ENCODE data around the gene REL.

Gene REL

GRCh38 chr2:60938301-60938700 lies 56.9 kb downstream of the REL start:
- intact Hi-C loops (cut with DNase I; ENCODE audit: low total_unique reads) = no loop called here
- TF ChIP-seq CTCF (IDR thresholded peaks at IDR 0.05) = no peak

GRCh38 chr2:60939622-60940021 lies 58.2 kb downstream of the REL start:
- no peak overlapping the region for H3K4me3 ChIP-seq
- no peaks in the 10 kb centered on the region for H3K9me3 ChIP-seq
- intact Hi-C loops (cut with DNase I; ENCODE audit: low total_unique reads) = no loop called here
- no peak overlapping the region for H3K27ac ChIP-seq
- peaks cover 0 to 20% (median 9%) of the 10 kb centered on the region in 3 donors for H3K36me3 ChIP-seq
- H3K4me1 ChIP-seq = no peaks in the 10 kb centered on the region
- no peaks in the 10 kb centered on the region for H3K27me3 ChIP-seq
- no peak for DNase-seq
- TF ChIP-seq CTCF (IDR thresholded peaks at IDR 0.05) = no peak

More at GRCh38 chr2:60938301-60938700, 56.9 kb downstream of the REL start:
- Histone ChIP-seq H3K36me3 (peaks cover 0 to 10% (median 9%) of the 10 kb centered on the region in 3 donors), H3K27me3 (no peaks in the 10 kb centered on the region), H3K4me3 (no peak overlapping the region), H3K9me3 (no peaks in the 10 kb centered on the region), H3K27ac (no peak overlapping the region), H3K4me1 (no peaks in the 10 kb centered on the region)
- DNase-seq = no peak

- H3K27me3 ChIP-seq = no peaks in the 10 kb centered on the region
- no peak for DNase-seq
- H3K27ac ChIP-seq = no peak overlapping the region
- no peaks in the 10 kb centered on the region for H3K9me3 ChIP-seq
- peaks cover 0 to 37% (median 0%) of the 10 kb centered on the region in 3 donors for H3K36me3 ChIP-seq
- H3K4me1 ChIP-seq = no peaks in the 10 kb centered on the region
- no peak overlapping the region for H3K4me3 ChIP-seq
- no peak for TF ChIP-seq CTCF (IDR thresholded peaks at IDR 0.05)
- intact Hi-C loops (cut with DNase I; ENCODE audit: low total_unique reads) = no loop called here
Observed at GRCh38 chr2:60945341-60945740, 64.0 kb downstream of the REL start.

GRCh38 chr2:60947056-60947455 lies 65.7 kb downstream of the REL start:
- Histone ChIP-seq H3K9me3 (no peaks in the 10 kb centered on the region), H3K36me3 (peaks cover 0 to 37% (median 0%) of the 10 kb centered on the region in 3 donors), H3K4me1 (no peaks in the 10 kb centered on the region), H3K27me3 (no peaks in the 10 kb centered on the region), H3K4me3 (no peak overlapping the region), H3K27ac (no peak overlapping the region)
- TF ChIP-seq CTCF (IDR thresholded peaks at IDR 0.05) = no peak
- DNase-seq = no peak
- intact Hi-C loops (cut with DNase I; ENCODE audit: low total_unique reads) = no loop called here

GRCh38 chr2:60948161-60948560 lies 66.8 kb downstream of the REL start:
- Histone ChIP-seq H3K27ac (no peak overlapping the region), H3K36me3 (peaks cover 6 to 43% (median 7%) of the 10 kb centered on the region in 3 donors), H3K4me1 (no peaks in the 10 kb centered on the region), H3K27me3 (no peaks in the 10 kb centered on the region), H3K9me3 (no peaks in the 10 kb centered on the region), H3K4me3 (no peak overlapping the region)
- DNase-seq = no peak
- intact Hi-C loops (cut with DNase I; ENCODE audit: low total_unique reads) = no loop called here
- TF ChIP-seq CTCF (IDR thresholded peaks at IDR 0.05) = no peak
